Fibroblast of lung (primary cell): ENCODE measurements around the gene TCP1. TPM values are rescaled to one million over a fixed set of nuclear protein-coding genes. Genes with fewer than 3 reads are reported as not detected.
"Not testable (repeated sequence)": the region's sequence is repeated elsewhere in the genome, so short reads cannot be mapped to it uniquely, and the experiment has no call there.

Experiments
- DNase-seq, 2 donors: peaks; one replicate each; pipeline versions ENCODE4 v3.0.0 to v3.0.0-alpha.2; 2010; ENCODE audit warnings: low read depth in 2 of 2
- H2AFZ ChIP-seq: 2 replicates; pipeline ENCODE4 v1.5.1; 2012; ENCODE audit warnings: low read length, control low read depth, inconsistent platforms
- H3K27ac ChIP-seq: 2 replicates; pipeline ENCODE4 v1.5.1; 2011; ENCODE audit warnings: low read length, control low read depth; ENCODE audit not compliant: insufficient read depth
- H3K27me3 ChIP-seq: 2 replicates; pipeline ENCODE4 v1.5.1; 2011; ENCODE audit warnings: mild to moderate bottlenecking, low read length; ENCODE audit not compliant: control insufficient read depth, insufficient read depth
- H3K36me3 ChIP-seq: 2 replicates; pipeline ENCODE4 v1.5.1; 2011; ENCODE audit warnings: low read length; ENCODE audit not compliant: control insufficient read depth, insufficient read depth
- H3K4me1 ChIP-seq: 2 replicates; pipeline ENCODE4 v1.5.1; 2011; ENCODE audit warnings: low read length; ENCODE audit not compliant: control insufficient read depth, insufficient read depth; ENCODE audit errors: extremely low read depth
- H3K4me2 ChIP-seq: 2 replicates; pipeline ENCODE4 v1.5.1; 2011; ENCODE audit warnings: low read length, control low read depth; ENCODE audit not compliant: insufficient read depth; ENCODE audit errors: extremely low read depth
- H3K4me3 ChIP-seq, 4 experiments: fragments of 200-600 bp in 1 of 4; sonication (generic) in 1 of 4; replicated peaks in 1 of 4; 2 replicates each; pipeline ENCODE4 v1.5.1; 2011 to 2016; ENCODE audit warnings: low read length in 4 of 4, low read depth in 3 of 4, mild to moderate bottlenecking in 3 of 4, control low read depth in 2 of 4, inconsistent platforms in 1 of 4, mixed read lengths in 1 of 4; ENCODE audit not compliant: insufficient read depth in 1 of 4; ENCODE audit errors: control extremely low read depth in 1 of 4
- H3K79me2 ChIP-seq: 2 replicates; pipeline ENCODE4 v1.5.1; 2012; ENCODE audit warnings: mild to moderate bottlenecking, low read length, inconsistent platforms; ENCODE audit not compliant: control insufficient read depth, insufficient read depth
- H3K9ac ChIP-seq: 2 replicates; pipeline ENCODE4 v1.5.1; 2011; ENCODE audit warnings: mild to moderate bottlenecking, low read length, control low read depth; ENCODE audit not compliant: insufficient read depth
- H3K9me3 ChIP-seq: 2 replicates; pipeline ENCODE4 v1.5.1; 2012; ENCODE audit warnings: low read depth, low read length; ENCODE audit not compliant: control insufficient read depth, insufficient read depth
- H4K20me1 ChIP-seq: 2 replicates; pipeline ENCODE4 v1.5.1; 2011; ENCODE audit warnings: low read length; ENCODE audit not compliant: control insufficient read depth, insufficient read depth; ENCODE audit errors: extremely low read depth
- CTCF ChIP-seq, 2 donors: IDR thresholded peaks in 1 of 2; conservative IDR thresholded peaks in 1 of 2; 1 replicate in 1 of 2; 2 replicates in 1 of 2; pipeline ENCODE4 v1.5.1; 2011 to 2012; ENCODE audit warnings: low read length in 2 of 2, control low read depth in 1 of 2, inconsistent platforms in 1 of 2, low read depth in 1 of 2, mild to moderate bottlenecking in 1 of 2
- EZH2 ChIP-seq: IDR thresholded peaks from 2 replicates; pipeline ENCODE4 v1.5.1; 2012; ENCODE audit warnings: low read length, control low read depth, mild to moderate bottlenecking; ENCODE audit errors: missing control alignments
- polyA plus RNA-seq, 2 donors: library from polyadenylated mRNA; depleted of rRNA in 1 of 2; stranded (reverse) in 1 of 2; unstranded in 1 of 2; fragments of >200 nt; gene quantifications; 2 replicates each; pipeline ENCODE4 v1.2.1, GENCODE V29; 2011 to 2012; ENCODE audit warnings: missing spikeins in 1 of 2
- total RNA-seq: library from RNA; depleted of rRNA; stranded (reverse); fragments of >200 nt; gene quantifications from 2 replicates; pipeline ENCODE4 v1.2.1, GENCODE V29; 2014

The TCP1 gene
- total and polyA plus RNA-seq, 2 donors (not counting 1 experiment from before 2014, with no cell fraction given): 142 to 231 TPM

GRCh38 chr6:159800141-159800865, 10.9 kb upstream of the TCP1 start, which contains the start of gene PNLDC1:
Gene PNLDC1 (plus strand): TSS chr6:159800276. CDS start chr6:159800308, 32 bp downstream.
- Histone ChIP-seq H3K27me3 (no peaks in the 10 kb centered on the region), H3K27ac (no peak within 1 kb of the TSS), H3K9ac (no peak within 1 kb of the TSS)

GRCh38 chr6:159797554-159797953, 8.2 kb upstream of the TCP1 start:
- no peak overlapping the region for H3K4me3 ChIP-seq

More at GRCh38 chr6:159800141-159800865, 10.9 kb upstream of the TCP1 start, which contains the start of gene PNLDC1:
- Histone ChIP-seq H4K20me1 (no peaks in the 10 kb centered on the region), H2AFZ (no peak within 1 kb of the TSS), H3K4me1 (no peaks in the 10 kb centered on the region), H3K9me3 (no peaks in the 10 kb centered on the region), H3K36me3 (no peaks in the 10 kb centered on the region), H3K4me2 (no peak within 1 kb of the TSS), H3K79me2 (no peaks in the 10 kb centered on the region), H3K4me3 (no peak within 1 kb of the TSS)
- no peak for TF ChIP-seq EZH2
- no peak for TF ChIP-seq CTCF (conservative IDR thresholded peaks at IDR 0.05 in 1 of 2, IDR thresholded peaks at IDR 0.05 in 1 of 2; ENCODE audit: low read depth in 1 of 2, low read length in 2 of 2)
- no peak for DNase-seq

GRCh38 chr6:159794976-159795375, 5.6 kb upstream of the TCP1 start:
- H3K36me3 ChIP-seq, DNase-seq: not testable (repeated sequence)
- peaks cover 32% of the 10 kb centered on the region for H3K79me2 ChIP-seq

More at GRCh38 chr6:159797554-159797953, 8.2 kb upstream of the TCP1 start:
- TF ChIP-seq CTCF (conservative IDR thresholded peaks at IDR 0.05 in 1 of 2, IDR thresholded peaks at IDR 0.05 in 1 of 2; ENCODE audit: low read depth in 1 of 2, low read length in 2 of 2) (no peak), EZH2 (no peak)
- Histone ChIP-seq H3K36me3 (no peaks in the 10 kb centered on the region), H3K9ac (no peak overlapping the region), H3K4me1 (no peaks in the 10 kb centered on the region), H3K79me2 (peaks cover 9% of the 10 kb centered on the region), H4K20me1 (no peaks in the 10 kb centered on the region), H3K27ac (no peak overlapping the region), H3K27me3 (no peaks in the 10 kb centered on the region), H3K4me2 (no peak overlapping the region), H3K9me3 (no peaks in the 10 kb centered on the region), H2AFZ (no peak overlapping the region)
- DNase-seq: no peak

More at GRCh38 chr6:159794976-159795375, 5.6 kb upstream of the TCP1 start:
- not testable (repeated sequence) for H4K20me1 ChIP-seq, H3K4me1 ChIP-seq, H3K4me3 ChIP-seq, H3K4me2 ChIP-seq, H3K9me3 ChIP-seq, H3K27me3 ChIP-seq, H3K27ac ChIP-seq, H2AFZ ChIP-seq, H3K9ac ChIP-seq
